Peyer's patch (tissue), 4 donors: ENCODE results near the gene NTNG1. TPM values are rescaled to one million over a fixed set of nuclear protein-coding genes. Genes with fewer than 3 reads are reported as not detected.

Experiments used
- DNase-seq, 3 donors: peaks; one replicate each; pipeline ENCODE4 v3.0.0-alpha.2; 2017 to 2019
- H3K27ac ChIP-seq, 4 donors: fragments of 200-600 bp; sonication (generic); one replicate each; pipeline ENCODE4 v1.5.1; 2016 to 2019
- H3K27me3 ChIP-seq, 2 donors: fragments of 200-600 bp; sonication (generic); one replicate each; pipeline ENCODE4 v1.5.1; 2019
- H3K36me3 ChIP-seq, 3 donors: fragments of 200-600 bp; sonication (generic); one replicate each; pipeline ENCODE4 v1.5.1; 2016 to 2019
- H3K4me1 ChIP-seq, 4 donors: fragments of 200-600 bp; sonication (generic); one replicate each; pipeline ENCODE4 v1.5.1; 2016 to 2019
- H3K4me3 ChIP-seq, 4 donors: fragments of 200-600 bp; sonication (generic); 1 replicate in 3 of 4; 2 replicates in 1 of 4; pipeline ENCODE4 v1.5.1; 2016 to 2019; ENCODE audit warnings: mild to moderate bottlenecking in 1 of 4
- H3K9me3 ChIP-seq, 4 donors: fragments of 200-600 bp; sonication (generic); one replicate each; pipeline ENCODE4 v1.5.1; 2016 to 2019; ENCODE audit warnings: mild to moderate bottlenecking in 1 of 4
- POLR2A ChIP-seq, 2 donors: fragments of 450-650 bp; IDR thresholded peaks; one replicate each; pipeline ENCODE4 v1.5.1; 2017; ENCODE audit warnings: antibody characterized with exemption in 2 of 2, mild to moderate bottlenecking in 2 of 2, moderate library complexity in 2 of 2
- total RNA-seq, 4 donors: library from RNA; depleted of rRNA; stranded (reverse); fragments of >200 nt; gene quantifications; one replicate each; pipeline ENCODE4 v1.1.0, GENCODE V29; 2016
- TF ChIP-seq, protein P1 (sequence below), 6 experiments: fragments of 450-650 bp in 4 of 6; fragments of 200-600 bp in 2 of 6; sonication (generic) in 1 of 6; IDR thresholded peaks; one replicate each; pipeline ENCODE4 v1.5.1; 2017 to 2019; ENCODE audit warnings: antibody characterized with exemption in 6 of 6, mild to moderate bottlenecking in 3 of 6, moderate library complexity in 1 of 6

The NTNG1 gene
- total RNA-seq, 4 donors from 2014 or later = 17.3 TPM; not detected in 3

DNA sequence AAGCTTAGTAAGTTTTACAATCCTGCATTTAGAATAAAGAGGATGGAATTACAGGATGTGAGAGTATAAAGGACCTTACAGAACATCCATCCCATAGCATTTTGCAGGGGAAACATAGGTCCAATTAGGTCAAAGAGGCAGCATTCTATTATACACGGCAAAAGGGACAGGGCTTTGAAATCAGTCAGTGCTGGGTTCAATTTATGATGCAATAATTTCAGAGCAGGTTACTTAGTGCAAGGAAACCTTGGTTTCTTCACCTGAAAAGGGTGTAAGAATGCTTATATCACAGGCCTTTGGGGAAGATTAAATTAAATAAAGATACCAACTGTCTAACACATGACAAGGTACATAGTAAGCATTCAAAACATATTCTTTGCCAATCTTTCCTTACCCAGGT is 17.1 kb upstream of the NTNG1 start:
- H3K36me3 ChIP-seq = no peaks in the 10 kb centered on the region
- H3K27me3 ChIP-seq = no peaks in the 10 kb centered on the region
- H3K27ac ChIP-seq = no peak overlapping the region
- H3K4me3 ChIP-seq = no peak overlapping the region
- H3K4me1 ChIP-seq = no peaks in the 10 kb centered on the region
- TF ChIP-seq POLR2A (IDR thresholded peaks at IDR 0.05) = no peak
- TF ChIP-seq, protein P1, sequence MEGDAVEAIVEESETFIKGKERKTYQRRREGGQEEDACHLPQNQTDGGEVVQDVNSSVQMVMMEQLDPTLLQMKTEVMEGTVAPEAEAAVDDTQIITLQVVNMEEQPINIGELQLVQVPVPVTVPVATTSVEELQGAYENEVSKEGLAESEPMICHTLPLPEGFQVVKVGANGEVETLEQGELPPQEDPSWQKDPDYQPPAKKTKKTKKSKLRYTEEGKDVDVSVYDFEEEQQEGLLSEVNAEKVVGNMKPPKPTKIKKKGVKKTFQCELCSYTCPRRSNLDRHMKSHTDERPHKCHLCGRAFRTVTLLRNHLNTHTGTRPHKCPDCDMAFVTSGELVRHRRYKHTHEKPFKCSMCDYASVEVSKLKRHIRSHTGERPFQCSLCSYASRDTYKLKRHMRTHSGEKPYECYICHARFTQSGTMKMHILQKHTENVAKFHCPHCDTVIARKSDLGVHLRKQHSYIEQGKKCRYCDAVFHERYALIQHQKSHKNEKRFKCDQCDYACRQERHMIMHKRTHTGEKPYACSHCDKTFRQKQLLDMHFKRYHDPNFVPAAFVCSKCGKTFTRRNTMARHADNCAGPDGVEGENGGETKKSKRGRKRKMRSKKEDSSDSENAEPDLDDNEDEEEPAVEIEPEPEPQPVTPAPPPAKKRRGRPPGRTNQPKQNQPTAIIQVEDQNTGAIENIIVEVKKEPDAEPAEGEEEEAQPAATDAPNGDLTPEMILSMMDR (IDR thresholded peaks at IDR 0.05) = no peak
- no peak for DNase-seq
- H3K9me3 ChIP-seq = no peaks in the 10 kb centered on the region

GRCh38 chr1:107124694-107125093 is 16.1 kb upstream of the NTNG1 start:
- TF ChIP-seq, protein P1 (IDR thresholded peaks at IDR 0.05) = no peak
- no peak for TF ChIP-seq POLR2A (IDR thresholded peaks at IDR 0.05)
- no peak for DNase-seq
- no peaks in the 10 kb centered on the region for H3K36me3 ChIP-seq
- H3K4me3 ChIP-seq = no peak overlapping the region
- no peaks in the 10 kb centered on the region for H3K9me3 ChIP-seq
- H3K27ac ChIP-seq = no peak overlapping the region
- no peaks in the 10 kb centered on the region for H3K4me1 ChIP-seq
- no peaks in the 10 kb centered on the region for H3K27me3 ChIP-seq

DNA sequence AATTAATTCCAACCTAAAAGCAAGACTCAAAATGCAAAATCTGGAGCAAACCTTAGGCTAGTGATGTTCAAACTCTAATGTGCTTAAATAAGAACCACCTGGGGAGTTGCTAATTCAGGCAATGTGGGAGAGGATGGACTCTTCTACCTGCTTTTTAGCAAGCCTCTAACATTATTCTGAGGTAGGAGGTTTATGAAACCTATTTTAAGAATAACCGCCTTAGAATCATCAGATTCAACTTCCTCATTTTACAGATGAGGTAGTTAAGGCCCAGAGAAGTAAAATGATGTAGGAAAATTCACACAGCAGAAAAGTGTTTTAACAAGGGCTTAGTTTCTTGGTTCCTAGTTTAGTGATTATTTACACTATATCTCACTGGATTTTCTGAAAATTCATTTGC is 8.6 kb upstream of the NTNG1 start:
- Histone ChIP-seq H3K27me3 (no peaks in the 10 kb centered on the region), H3K27ac (no peak overlapping the region), H3K36me3 (no peaks in the 10 kb centered on the region), H3K4me3 (no peak overlapping the region), H3K9me3 (no peaks in the 10 kb centered on the region), H3K4me1 (no peaks in the 10 kb centered on the region)
- TF ChIP-seq, protein P1 (IDR thresholded peaks at IDR 0.05) = no peak
- TF ChIP-seq POLR2A (IDR thresholded peaks at IDR 0.05) = no peak
- no peak for DNase-seq

DNA sequence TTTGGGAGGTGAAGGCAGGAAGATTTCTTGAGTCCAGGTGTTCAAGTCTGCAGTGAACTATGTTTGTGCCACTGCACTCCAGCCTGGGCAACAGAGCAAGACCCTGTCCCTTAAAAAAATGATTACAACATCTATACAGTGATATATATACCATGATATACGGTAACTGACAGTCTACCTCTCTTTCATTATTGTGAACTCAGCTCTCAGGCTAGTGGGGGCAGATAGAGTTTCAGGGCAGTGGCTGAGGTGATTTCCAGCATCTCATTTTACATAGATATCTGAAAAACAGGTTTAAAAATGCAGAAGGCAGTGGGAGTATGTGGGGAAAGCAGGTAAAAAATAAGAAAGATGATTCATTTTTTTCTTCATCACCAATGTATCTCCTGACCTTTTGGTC is 8.1 kb upstream of the NTNG1 start:
- Histone ChIP-seq H3K27ac (no peak overlapping the region), H3K27me3 (no peaks in the 10 kb centered on the region), H3K36me3 (no peaks in the 10 kb centered on the region), H3K4me3 (no peak overlapping the region), H3K4me1 (no peaks in the 10 kb centered on the region), H3K9me3 (no peaks in the 10 kb centered on the region)
- no peak for DNase-seq
- no peak for TF ChIP-seq POLR2A (IDR thresholded peaks at IDR 0.05)
- TF ChIP-seq, protein P1 (IDR thresholded peaks at IDR 0.05) = no peak

GRCh38 chr1:107135463-107135862 is 5.4 kb upstream of the NTNG1 start:
- H3K9me3 ChIP-seq = no peaks in the 10 kb centered on the region
- H3K27me3 ChIP-seq = no peaks in the 10 kb centered on the region
- H3K36me3 ChIP-seq = no peaks in the 10 kb centered on the region
- peaks cover 0 to 7% (median 3%) of the 10 kb centered on the region in 4 donors for H3K4me1 ChIP-seq
- TF ChIP-seq POLR2A (IDR thresholded peaks at IDR 0.05) = no peak
- TF ChIP-seq, protein P1 (IDR thresholded peaks at IDR 0.05) = no peak
- no peak for DNase-seq
- no peak overlapping the region for H3K4me3 ChIP-seq
- no peak overlapping the region for H3K27ac ChIP-seq

GRCh38 chr1:107138166-107138565 is 2.7 kb upstream of the NTNG1 start:
- Histone ChIP-seq H3K4me3 (no peak overlapping the region), H3K27ac (no peak overlapping the region), H3K4me1 (peaks cover 0 to 20% (median 3%) of the 10 kb centered on the region in 4 donors), H3K9me3 (no peaks in the 10 kb centered on the region), H3K27me3 (peaks cover 0 to 5% of the 10 kb centered on the region in 2 donors), H3K36me3 (no peaks in the 10 kb centered on the region)
- no peak for DNase-seq
- no peak for TF ChIP-seq POLR2A (IDR thresholded peaks at IDR 0.05)
- TF ChIP-seq, protein P1 (IDR thresholded peaks at IDR 0.05) = no peak
